Stimulated activated naive CD4-positive, alpha-beta T cell treated with Interleukin-2 at 50 U/mL for 16 hours (primary cell): ENCODE results near the gene KIF19.

ENCODE experiments used
- DNase-seq: peaks from one replicate; lab custom pipeline; 2025; lab: John Stamatoyannopoulos, UW

Gene KIF19

DNA sequence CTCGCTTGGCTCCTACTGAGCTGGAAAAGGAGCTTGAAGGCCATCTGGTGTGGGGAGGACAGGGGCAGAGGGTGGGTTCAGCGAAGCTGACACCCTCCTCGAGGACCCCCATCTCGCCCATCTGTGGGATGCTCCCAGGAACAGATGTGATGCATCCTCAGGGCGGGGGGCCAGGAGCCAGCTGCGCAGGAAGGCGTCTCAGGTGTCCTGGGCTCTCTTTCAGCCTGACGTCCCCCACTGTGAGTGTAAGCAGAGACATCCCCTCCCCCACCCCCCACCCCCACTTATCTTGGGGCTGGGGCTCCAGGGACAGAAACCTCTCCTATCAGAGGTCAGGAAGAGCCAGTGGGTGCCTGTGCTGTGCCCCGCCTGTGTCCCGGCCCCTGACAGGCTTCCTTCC is 16.2 kb downstream of the KIF19 start:
- DNase-seq, result no peak

DNA sequence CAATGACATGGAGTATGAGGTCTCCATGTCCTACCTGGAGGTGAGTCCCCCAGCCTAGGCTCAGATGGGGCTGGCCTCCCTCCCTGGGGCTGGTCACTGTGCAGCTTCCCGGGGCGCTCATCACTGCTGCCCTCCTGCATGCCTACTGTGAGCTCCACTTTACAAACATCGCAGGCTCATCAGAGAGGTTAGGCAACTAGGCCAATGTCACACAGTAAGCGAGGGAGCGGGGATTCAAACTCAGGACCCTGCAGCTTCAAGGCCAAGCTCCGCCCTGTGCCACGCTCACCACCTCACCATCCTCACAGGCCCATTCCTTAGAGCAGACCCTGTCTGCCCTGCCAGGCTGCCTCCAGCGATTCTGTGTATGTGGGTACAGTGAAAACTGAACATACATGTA is 17.1 kb downstream of the KIF19 start:
- no peak for DNase-seq

DNA sequence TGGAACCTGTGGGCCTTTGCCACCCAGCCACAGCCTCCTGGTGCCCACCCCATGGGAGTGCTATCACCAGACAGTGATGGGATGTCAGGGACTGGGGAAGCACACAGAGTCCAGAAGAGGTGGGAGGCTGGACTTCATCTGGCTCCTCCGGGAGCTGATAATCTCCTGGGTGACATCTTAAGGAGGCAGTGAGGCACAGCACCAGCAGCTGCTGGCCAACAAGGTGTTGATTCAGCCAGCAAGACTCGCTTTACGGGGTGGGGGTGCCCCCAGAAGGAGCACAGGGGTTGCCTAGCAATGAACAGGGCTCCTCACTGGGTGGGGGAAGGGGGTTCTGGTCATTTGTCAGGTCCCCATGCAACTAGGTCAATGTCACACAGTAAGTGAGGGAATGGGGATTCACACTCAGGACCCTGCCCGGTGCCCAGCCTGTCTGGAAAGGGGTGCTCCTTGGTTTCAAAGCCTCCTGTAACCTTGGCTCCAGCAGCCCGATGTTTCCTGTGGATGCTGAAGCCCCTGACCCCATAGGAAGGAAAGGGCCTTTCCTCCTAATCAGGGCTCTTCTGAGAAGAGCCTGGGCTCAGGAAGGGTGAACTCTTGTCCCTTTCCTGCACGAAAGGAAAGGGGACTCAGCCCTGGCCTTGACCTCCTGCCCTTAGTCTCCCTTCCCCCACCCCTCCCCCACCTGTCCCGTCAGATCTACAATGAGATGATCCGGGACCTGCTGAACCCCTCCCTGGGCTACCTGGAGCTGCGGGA is 17.7 kb downstream of the KIF19 start:
- DNase-seq, result no peak

GRCh38 chr17:74344658-74345057 is 18.6 kb downstream of the KIF19 start:
- no peak for DNase-seq

DNA sequence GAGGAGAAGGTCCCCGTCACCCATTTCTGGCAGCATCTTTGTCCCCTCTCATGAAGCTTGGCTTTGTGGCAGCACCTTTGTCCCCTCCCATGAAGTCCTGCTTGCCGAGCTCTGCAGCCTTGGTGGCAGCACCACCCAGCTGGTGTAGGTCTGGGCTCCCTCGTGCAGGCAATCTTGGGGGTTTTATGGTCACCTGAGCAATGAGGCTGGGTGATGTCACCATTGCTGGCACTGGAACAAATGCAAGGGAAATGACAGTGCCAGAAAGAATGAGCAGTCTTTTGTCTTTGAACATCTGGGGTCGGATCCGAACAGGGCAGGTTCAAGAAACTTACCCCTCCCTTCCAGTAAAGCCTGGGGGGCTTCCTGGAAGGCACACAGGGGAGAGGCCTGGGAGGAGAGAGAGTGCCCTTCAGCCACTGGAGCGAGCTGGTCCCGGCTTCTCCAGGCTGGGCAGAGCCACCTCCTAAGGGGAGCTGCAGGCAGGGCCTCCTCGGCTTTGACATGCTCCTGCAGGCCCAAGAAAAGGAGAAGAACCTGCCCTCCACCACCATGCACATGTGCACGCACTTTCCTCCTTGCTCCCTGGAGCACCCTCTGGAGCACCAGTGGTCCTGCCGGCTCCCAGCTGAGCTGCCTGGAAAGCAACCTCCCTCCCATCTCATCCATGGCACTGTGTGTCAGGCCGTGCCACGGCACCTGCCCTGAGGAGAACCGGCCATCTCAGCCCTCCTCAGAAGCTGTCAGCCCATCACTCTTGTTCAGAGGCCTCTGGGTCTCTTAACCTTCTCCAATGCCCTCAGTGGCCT is 19.6 kb downstream of the KIF19 start:
- DNase-seq, result no peak

- DNase-seq, result no peak
Measured at GRCh38 chr17:74347646-74348045, 21.6 kb downstream of the KIF19 start.

DNA sequence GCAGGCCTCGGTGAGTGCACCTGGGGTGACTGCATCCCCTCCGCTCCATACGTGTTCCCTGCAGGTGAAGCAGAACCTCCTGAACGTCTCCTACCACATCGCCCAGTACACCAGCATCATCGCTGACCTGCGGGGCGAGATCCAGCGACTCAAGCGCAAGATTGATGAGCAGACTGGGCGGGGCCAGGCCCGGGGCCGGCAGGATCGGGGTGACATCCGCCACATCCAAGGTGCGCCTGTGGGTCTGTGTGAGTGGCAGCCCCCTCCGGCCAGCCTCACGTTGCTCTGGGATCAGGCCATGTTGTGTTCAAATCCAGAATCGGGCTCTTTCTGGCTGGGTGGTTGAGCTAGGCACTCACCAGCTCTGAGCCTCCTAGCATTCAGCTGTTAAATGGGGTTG is 23.1 kb downstream of the KIF19 start:
- DNase-seq, result no peak

- DNase-seq, result no peak
Measured at GRCh38 chr17:74350486-74350885, 24.5 kb downstream of the KIF19 start.

- no peak for DNase-seq
Measured at GRCh38 chr17:74351552-74352210, 25.7 kb downstream of the KIF19 start.

DNA sequence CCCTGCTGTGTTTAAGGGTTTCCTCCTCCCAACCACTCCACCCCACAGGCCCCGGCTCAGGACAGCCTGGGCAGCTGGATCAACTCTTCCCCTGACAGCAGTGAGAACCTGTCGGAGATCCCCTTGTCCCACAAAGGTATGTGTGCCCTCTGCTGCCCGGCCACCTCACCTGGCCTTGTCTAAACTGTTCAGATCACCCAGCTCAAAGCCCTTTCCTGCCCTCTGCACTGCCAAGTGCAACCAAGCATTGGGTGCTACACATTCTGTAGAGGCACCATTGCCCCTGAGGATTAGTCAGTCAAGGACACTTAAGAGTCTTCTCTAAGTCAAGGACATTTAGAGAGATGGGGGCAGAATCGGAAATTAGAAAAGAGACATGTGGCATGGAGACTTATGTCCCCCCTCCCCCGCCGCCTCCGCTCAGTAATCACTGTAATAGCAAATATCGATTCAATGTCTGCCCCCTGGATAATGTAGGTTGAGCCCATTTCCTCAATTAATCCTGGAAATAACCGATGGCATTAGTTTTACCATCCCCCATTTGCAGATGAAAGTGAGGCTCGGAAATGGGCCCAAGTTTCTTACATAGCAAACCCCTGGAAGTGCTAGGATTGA is 27.5 kb downstream of the KIF19 start:
- no peak for DNase-seq

GRCh38 chr17:74354123-74354522 is 28.1 kb downstream of the KIF19 start:
- peak; percentile 22 for DNase-seq

DNA sequence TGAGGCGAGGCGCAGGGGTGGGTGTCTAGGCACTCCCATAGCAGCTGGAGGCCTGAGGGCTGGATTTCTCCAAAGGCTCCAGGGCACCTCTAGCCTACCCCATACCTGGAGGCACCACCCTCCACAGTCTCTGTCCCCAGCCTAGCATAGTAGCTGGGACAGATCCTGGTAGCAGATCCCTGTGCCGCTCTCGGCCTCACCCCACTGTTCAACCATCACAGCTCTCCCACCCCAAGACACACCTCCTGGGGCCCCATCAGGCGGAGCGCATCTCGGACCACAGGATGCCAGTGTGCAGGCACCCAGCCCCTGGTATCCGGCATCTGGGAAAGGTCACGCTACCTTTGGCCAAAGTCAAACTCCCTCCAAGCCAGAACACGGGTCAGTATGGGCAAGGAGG is 28.5 kb downstream of the KIF19 start:
- no peak for DNase-seq

DNA sequence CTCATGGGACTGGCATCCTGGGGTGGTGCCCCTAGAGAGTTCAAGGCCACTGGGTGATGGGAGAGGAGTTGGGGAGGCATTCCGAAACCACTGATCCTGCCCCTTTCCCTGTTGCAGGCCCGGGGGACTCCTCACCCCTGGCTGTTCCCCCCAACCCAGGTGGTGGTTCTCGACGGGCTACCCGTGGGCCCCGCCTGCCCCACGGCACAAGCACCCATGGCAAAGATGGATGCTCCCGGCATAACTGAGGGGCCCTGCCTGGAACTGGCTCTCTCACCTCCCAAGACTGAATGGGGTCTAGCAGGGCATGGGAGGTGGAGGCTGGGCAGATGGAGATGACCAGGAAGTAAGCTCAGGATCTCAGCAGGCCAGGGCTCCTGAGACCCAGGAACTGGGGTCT is 29.0 kb downstream of the KIF19 start:
- DNase-seq, result no peak

DNA sequence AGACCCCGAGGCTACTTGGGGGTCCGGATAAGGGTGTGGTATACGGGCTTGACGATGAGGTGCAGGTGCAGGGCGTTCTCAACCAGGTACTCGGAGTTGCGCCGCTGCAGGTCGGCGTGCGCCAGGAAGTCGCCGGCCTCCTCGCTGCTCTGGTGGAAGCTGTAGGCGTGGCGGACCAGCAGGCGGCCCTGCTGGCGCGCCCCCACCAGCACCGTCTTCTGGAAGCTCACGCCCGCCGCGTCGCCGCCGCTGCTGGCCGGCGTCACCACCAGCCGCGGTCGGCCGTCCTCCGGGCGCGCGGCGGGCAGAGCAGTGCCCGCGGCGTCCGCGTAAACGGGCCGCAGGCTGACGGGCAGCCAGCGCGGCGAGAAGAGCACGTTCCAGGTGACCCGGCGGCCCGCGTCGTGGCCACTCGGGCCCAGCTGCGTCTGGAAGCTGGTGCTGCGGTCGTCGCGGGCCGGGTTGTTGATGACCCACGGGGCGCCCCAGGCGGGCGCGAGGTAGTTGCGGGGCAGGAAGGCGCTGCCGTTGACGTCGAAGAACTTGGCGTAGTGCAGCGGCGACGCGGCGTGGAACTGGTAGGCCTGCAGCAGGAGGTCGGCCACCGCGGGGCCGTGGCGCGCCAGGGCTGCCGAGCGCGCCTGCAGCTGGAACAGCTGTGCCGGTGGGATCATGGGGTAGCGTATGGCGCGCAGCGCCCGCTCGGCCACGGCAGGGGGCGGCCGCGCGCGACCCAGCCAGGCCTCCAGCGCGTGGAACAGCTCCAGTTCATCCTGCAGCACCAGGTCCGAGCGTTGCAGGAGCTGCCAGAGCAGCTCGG is 30.8 kb downstream of the KIF19 start:
- no peak for DNase-seq

DNA sequence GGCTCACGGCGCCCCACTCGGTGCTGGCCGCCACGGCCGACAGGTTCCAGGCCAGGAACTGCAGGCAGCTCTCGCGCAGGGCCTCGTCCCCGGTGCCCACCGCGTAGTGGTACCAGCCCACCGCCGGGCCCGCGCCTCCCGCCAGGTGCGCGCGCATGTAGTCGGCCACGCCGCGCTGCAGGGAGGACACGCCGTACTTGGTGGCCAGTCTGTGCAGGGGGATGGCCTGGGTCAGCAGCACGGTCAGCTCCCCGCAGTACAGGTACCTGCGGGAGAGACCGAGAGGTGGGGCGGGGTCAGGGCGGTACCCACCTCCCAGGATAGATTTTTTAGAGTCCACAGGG is 31.4 kb downstream of the KIF19 start:
- no peak for DNase-seq

DNA sequence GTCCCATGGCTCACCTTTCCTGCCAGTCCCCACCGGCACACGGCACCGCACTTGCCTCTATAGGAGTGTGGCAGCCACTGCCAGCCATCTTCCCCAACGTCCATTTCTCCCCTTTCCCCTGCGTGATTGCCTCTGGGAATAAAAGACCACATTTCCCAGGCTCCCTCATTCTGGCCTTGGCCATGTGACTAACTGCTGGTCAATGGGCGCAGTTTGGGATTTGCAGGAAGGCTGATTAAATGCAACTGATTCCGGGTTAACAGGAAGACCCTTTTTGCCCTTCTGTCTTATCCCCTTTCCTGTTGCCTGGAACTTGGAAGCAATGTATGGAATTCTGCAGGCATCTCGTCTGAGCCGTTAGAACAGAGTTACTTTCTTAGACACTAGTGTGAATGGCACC is 32.7 kb downstream of the KIF19 start:
- DNase-seq, result no peak

- no peak for DNase-seq
Measured at GRCh38 chr17:74359916-74360315, 33.9 kb downstream of the KIF19 start.

DNA sequence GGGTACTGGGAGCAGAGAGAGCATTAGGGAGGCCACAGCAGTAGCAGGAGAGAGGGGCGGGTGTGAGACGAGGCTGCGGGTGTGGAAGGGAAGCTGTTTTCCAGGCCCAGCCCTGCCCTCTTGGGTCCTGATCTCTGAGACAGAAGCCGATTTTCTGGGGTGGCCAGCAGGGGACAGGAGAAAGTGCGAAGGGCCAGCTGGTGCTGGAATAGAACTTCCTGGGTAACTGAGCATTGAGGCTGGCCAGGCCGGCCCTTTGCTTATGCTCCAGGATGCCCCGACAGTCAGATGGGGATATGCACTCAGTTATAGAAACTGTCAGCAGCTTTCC is 34.8 kb downstream of the KIF19 start:
- no peak for DNase-seq

DNA sequence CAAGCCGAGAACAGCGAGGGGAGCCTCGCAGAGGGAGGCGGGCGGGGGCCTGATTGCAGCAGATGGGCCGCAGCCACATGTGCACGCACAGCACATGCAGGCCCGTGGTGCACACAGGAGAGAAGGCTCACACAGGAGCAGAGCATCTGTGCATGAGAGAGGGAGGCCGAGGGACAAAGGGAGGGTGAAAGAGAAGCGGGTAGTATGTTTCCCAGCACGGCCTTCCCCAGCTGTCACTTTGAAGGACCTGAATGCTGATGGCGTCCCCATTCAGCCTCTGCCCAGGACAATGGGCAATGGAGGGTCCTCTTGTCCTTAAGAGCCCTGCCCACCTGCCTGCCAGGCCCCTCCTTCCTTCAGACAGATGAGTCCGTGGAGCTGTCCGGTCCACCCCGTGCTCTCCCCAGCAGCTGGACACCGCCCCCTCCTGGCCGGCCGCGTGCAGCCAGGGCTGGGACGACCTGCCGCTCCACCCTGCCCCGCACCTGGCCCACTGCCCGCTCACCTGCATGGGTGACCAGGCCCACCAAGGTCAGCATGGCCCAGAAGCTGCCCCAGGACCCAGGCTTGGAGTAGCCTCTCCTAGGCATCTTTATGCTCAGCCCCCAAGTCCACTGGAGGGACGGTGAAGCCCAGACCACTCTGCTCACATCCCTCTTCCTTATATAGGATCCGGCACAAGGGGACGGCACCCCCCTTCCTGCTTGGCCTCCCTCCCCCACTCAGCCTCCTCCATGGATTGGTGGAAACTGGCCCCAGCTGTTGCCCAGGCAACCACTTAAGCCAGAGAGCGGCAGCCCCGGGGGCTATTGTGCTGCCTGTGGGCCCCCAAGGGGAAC is 35.4 kb downstream of the KIF19 start, which contains the start of gene BTBD17:
BTBD17 (minus strand) TSS at position 639 of the 839 bp plus-strand sequence; CDS start at position 590, 49 bp downstream.
- DNase-seq, result no peak

GRCh38 chr17:74362069-74362405 is 36.0 kb downstream of the KIF19 start:
- DNase-seq, result no peak
